ENCODE measurements around the gene NDUFA8. TPM values are rescaled to one million over a fixed set of nuclear protein-coding genes. Genes with fewer than 3 reads are reported as not detected.

The NDUFA8 gene
- total RNA-seq, 2 experiments from 2014 or later = 48.3 to 52.5 TPM

DNA sequence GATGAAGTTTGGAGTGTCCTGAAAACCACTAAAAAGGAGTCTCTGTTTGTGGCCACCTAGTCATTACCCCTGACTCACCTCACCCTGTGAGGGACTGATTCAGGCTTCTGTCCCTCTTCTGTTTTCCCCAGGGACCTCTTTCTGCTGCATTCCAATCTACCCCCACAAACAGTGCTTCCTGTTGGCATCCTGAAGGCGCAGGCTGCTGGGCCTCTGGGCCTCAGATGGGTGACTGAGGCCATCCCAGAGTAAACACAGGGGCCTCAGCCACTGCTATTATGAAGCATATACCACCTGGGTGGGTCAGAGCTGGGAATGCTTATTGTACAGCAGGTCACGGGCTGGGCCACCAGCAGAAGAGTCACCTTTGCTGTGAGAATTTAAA, 20.1 kb upstream of the NDUFA8 start:
- Mint-ChIP-seq H3K4me3 (no peak overlapping the region), H3K27me3 (peaks cover 9% of the 10 kb centered on the region), H3K27ac (no peak overlapping the region), H3K4me1 (ENCODE audit: low read depth) (no peaks in the 10 kb centered on the region), H3K36me3 (ENCODE audit: low read depth) (no peaks in the 10 kb centered on the region), H3K9me3 (no peaks in the 10 kb centered on the region)
- ChIA-PET POLR2A (no interaction called here), CTCF (no interaction called here)
- DNase-seq (no peak), ATAC-seq (no peak)
- TF ChIP-seq, protein P1, sequence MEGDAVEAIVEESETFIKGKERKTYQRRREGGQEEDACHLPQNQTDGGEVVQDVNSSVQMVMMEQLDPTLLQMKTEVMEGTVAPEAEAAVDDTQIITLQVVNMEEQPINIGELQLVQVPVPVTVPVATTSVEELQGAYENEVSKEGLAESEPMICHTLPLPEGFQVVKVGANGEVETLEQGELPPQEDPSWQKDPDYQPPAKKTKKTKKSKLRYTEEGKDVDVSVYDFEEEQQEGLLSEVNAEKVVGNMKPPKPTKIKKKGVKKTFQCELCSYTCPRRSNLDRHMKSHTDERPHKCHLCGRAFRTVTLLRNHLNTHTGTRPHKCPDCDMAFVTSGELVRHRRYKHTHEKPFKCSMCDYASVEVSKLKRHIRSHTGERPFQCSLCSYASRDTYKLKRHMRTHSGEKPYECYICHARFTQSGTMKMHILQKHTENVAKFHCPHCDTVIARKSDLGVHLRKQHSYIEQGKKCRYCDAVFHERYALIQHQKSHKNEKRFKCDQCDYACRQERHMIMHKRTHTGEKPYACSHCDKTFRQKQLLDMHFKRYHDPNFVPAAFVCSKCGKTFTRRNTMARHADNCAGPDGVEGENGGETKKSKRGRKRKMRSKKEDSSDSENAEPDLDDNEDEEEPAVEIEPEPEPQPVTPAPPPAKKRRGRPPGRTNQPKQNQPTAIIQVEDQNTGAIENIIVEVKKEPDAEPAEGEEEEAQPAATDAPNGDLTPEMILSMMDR (IDR thresholded peaks at IDR 0.05) = no peak
- intact Hi-C loops (cut with micrococcal nuclease) = no loop called here

DNA sequence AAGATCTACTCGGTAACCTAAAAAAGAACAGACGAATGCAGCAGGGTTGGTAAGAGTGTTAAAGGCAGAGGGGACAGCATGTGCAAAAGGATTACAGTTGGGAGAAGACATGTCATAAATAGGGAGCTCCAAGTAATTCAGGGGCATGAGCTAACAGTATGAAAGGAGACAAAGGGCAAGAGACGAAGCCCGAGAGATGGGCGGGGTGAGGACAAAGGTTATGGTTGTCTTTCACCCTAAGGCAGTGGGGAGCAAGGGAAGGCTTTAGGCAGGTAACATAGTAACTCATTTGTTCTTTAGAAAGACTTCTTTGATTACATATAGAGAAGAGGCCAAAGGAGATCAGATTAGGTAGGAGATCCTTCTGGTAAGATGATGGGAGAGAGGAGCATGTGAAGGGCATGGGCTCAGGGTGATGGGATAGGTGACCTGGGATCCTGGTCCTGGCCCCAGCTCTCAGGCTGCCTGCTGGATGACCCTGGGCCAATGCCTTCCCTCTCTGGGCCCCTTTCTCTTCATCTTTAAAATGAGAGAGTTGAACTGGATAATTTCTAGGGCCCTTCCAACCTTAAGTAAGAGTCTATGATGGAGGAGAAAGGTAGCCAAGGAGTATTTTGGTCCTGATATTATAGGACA, 19.6 kb upstream of the NDUFA8 start:
- CTCF ChIA-PET = no interaction called here
- H3K9me3 Mint-ChIP-seq = no peaks in the 10 kb centered on the region
- intact Hi-C loops (cut with micrococcal nuclease) = no loop called here
- H3K4me3 Mint-ChIP-seq = no peak overlapping the region
- ATAC-seq (no peak), DNase-seq (no peak)
- no peaks in the 10 kb centered on the region for H3K36me3 Mint-ChIP-seq (ENCODE audit: low read depth)
- TF ChIP-seq, protein P1 (IDR thresholded peaks at IDR 0.05) = no peak
- H3K27me3 Mint-ChIP-seq = peaks cover 13% of the 10 kb centered on the region
- H3K27ac Mint-ChIP-seq = no peak overlapping the region
- H3K4me1 Mint-ChIP-seq (ENCODE audit: low read depth) = no peaks in the 10 kb centered on the region
- POLR2A ChIA-PET = no interaction called here

DNA sequence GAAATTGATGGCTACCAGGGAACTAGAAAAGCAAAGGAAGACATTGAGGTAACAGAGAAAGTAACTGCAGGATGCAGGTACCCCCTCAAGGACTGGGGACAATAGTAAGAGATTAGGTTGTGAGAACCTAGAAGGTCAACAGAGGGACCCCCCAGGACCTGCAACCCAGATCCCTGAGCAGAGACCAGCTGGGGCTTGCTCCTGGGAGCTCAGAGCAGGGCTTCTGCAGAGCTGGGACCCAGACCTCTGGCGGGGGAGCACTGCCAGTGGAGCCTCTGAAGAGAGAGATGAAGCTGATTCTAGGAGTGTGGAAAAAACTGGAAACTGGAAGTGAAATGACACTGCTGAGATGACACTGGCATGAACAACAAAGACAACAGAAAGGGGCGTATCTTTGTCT, 17.3 kb upstream of the NDUFA8 start:
- no peak for DNase-seq
- TF ChIP-seq, protein P1 (IDR thresholded peaks at IDR 0.05) = no peak
- Mint-ChIP-seq H3K4me3 (no peak overlapping the region), H3K27me3 (peaks cover 23% of the 10 kb centered on the region), H3K9me3 (no peaks in the 10 kb centered on the region), H3K4me1 (ENCODE audit: low read depth) (no peaks in the 10 kb centered on the region), H3K36me3 (ENCODE audit: low read depth) (no peaks in the 10 kb centered on the region), H3K27ac (no peak overlapping the region)
- ChIA-PET POLR2A (no interaction called here), CTCF (no interaction called here)
- no peak for ATAC-seq
- intact Hi-C loops (cut with micrococcal nuclease) = no loop called here

DNA sequence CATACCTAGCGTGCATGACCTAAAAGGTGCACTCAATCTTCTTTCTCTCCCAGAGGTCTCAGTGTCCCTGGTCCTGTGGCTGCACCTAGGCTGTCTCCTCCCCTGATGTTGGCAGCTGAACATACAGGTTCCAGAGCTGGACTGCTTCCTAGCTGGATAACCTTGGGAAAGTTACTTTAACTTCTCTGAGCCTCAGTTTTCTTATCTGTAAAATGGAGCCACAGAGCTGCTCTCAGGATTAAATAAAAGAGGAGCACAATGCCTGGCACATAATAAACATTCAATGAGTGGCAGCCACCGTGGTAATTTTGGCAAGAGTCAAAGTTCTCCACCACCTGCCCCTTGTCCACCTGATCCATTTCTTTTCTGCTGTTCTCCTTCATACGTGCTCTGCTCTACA, 14.1 kb upstream of the NDUFA8 start:
- POLR2A ChIA-PET = no interaction called here
- CTCF ChIA-PET = no interaction called here
- DNase-seq (no peak), ATAC-seq (no peak)
- H3K4me3 Mint-ChIP-seq = no peak overlapping the region
- H3K36me3 Mint-ChIP-seq (ENCODE audit: low read depth) = no peaks in the 10 kb centered on the region
- H3K4me1 Mint-ChIP-seq (ENCODE audit: low read depth) = no peaks in the 10 kb centered on the region
- no peaks in the 10 kb centered on the region for H3K9me3 Mint-ChIP-seq
- no peak overlapping the region for H3K27ac Mint-ChIP-seq
- TF ChIP-seq, protein P1 (IDR thresholded peaks at IDR 0.05) = no peak
- intact Hi-C loops (cut with micrococcal nuclease) = no loop called here
- peaks cover 25% of the 10 kb centered on the region for H3K27me3 Mint-ChIP-seq

DNA sequence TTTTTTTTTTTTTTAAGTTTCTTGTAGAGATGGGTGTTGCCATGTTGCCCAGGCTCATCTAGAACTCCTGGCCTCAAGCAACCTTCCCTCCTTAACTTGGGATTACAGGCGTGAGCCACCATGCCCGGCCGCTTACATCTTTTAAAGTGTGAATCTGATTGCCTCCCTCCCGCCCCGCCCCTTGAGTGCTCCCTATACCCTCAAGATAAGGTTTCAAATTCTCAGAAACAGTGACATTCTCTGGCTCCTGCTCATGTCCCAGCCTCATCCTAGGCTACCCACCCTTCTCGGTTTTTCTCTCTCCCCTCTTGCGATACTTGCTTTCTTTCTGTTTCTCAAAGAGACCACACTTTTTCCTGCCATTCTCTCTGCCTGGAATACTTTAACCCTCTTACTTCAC, 12.6 kb upstream of the NDUFA8 start:
- POLR2A ChIA-PET = no interaction called here
- no peak for ATAC-seq
- intact Hi-C loops (cut with micrococcal nuclease) = no loop called here
- CTCF ChIA-PET = interaction anchor here (1.0 kb wide), 1 partner anchor 46 kb away, joined by 3 read pairs; no protein-coding TSS in a partner anchor
- Mint-ChIP-seq H3K4me3 (no peak overlapping the region), H3K27ac (no peak overlapping the region), H3K36me3 (ENCODE audit: low read depth) (no peaks in the 10 kb centered on the region), H3K4me1 (ENCODE audit: low read depth) (no peaks in the 10 kb centered on the region), H3K9me3 (no peaks in the 10 kb centered on the region), H3K27me3 (peaks cover 32% of the 10 kb centered on the region)
- DNase-seq = no peak
- TF ChIP-seq, protein P1 (IDR thresholded peaks at IDR 0.05) = no peak
